ENCODE measurements around the gene LRP6. TPM values are rescaled to one million over a fixed set of nuclear protein-coding genes. Genes with fewer than 3 reads are reported as not detected.

Gene LRP6
- total and polyA plus RNA-seq, 2 of the 13 experiments (the other 11 are each of a cell fraction or from before 2014, with no cell fraction given): 33.8 to 42.0 TPM

DNA sequence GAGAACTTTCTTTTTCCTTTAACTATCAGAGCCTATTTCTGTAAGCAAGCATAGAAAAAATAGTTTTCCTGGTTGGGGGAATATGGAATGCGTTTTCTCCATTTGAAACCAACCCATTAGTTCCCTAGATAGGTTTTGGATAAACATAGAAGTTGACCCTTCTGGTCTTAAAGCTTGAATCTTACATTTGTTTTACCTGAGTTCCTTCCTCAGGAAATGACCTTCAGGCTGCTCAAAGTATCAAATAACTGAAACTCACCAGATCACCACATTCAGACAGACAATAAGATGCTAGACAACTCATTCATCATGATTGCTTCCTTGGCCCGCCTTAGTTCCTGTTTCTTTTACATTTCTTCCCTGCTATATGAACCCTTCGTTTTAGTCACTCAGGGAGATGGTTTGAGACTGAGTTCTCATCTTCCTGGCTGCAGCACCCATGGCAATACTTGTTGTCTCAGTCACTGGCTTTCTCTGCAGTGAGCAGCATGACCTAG is 52.2 kb downstream of the LRP6 start (continued):
- TF ChIP-seq IKZF1 (IDR thresholded peaks at IDR 0.05) (no peak), SMARCE1 (IDR thresholded peaks at IDR 0.05; ENCODE audit: borderline replicate concordance) (no peak), ZNF556 (CRISPR knock-in tag; IDR thresholded peaks at IDR 0.05; ENCODE audit: borderline replicate concordance) (no peak), ZMYM4 (CRISPR knock-in tag; IDR thresholded peaks at IDR 0.05) (peak; percentile 17; the same call in 1 of the 2 replicates), HOXD1 (CRISPR knock-in tag; IDR thresholded peaks at IDR 0.05) (0 out of 2 replicates have a peak, but pooled peaks have one; percentile 56), ZNF724P (CRISPR knock-in tag; IDR thresholded peaks at IDR 0.05; ENCODE audit: borderline replicate concordance) (no peak), FOXK1 (CRISPR knock-in tag; IDR thresholded peaks at IDR 0.05; ENCODE audit: borderline replicate concordance, low read depth) (no peak), ZMYM3 (CRISPR knock-in tag; IDR thresholded peaks at IDR 0.05) (no peak), ZNF644 (CRISPR knock-in tag; IDR thresholded peaks at IDR 0.05; ENCODE audit: low read depth) (no peak), ZNF569 (CRISPR knock-in tag; IDR thresholded peaks at IDR 0.05; ENCODE audit: borderline replicate concordance) (no peak), TGIF2 (CRISPR knock-in tag; IDR thresholded peaks at IDR 0.05) (no peak), ZNF441 (CRISPR knock-in tag; IDR thresholded peaks at IDR 0.05; ENCODE audit: borderline replicate concordance) (no peak), CEBPB (IDR thresholded peaks at IDR 0.05; ENCODE audit: borderline replicate concordance, low read depth, low read length) (no peak), GZF1 (CRISPR knock-in tag; IDR thresholded peaks at IDR 0.05) (no peak)
- TF ChIP-seq, protein P1, sequence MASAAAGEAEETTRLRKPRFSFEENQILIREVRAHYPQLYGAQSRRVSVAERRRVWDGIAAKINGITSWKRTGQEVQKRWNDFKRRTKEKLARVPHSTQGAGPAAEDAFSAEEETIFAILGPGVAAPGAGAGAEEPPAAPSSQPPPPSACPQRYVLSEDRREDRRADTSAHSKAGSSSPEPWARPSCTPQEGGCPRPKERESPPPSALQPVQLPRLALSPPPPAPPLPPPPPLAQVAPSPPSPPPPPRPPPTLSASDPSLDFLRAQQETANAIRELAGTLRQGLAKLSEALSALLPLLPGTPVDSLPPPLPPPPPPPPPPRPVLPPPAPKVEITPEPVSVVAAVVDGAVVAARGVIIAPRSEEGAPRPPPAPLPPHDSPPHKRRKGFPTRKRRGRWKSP (CRISPR knock-in tag; IDR thresholded peaks at IDR 0.05): no peak
- TF ChIP-seq, protein P2, sequence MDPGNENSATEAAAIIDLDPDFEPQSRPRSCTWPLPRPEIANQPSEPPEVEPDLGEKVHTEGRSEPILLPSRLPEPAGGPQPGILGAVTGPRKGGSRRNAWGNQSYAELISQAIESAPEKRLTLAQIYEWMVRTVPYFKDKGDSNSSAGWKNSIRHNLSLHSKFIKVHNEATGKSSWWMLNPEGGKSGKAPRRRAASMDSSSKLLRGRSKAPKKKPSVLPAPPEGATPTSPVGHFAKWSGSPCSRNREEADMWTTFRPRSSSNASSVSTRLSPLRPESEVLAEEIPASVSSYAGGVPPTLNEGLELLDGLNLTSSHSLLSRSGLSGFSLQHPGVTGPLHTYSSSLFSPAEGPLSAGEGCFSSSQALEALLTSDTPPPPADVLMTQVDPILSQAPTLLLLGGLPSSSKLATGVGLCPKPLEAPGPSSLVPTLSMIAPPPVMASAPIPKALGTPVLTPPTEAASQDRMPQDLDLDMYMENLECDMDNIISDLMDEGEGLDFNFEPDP (CRISPR knock-in tag; conservative IDR thresholded peaks at IDR 0.05): no peak
- TF ChIP-seq, protein P3, sequence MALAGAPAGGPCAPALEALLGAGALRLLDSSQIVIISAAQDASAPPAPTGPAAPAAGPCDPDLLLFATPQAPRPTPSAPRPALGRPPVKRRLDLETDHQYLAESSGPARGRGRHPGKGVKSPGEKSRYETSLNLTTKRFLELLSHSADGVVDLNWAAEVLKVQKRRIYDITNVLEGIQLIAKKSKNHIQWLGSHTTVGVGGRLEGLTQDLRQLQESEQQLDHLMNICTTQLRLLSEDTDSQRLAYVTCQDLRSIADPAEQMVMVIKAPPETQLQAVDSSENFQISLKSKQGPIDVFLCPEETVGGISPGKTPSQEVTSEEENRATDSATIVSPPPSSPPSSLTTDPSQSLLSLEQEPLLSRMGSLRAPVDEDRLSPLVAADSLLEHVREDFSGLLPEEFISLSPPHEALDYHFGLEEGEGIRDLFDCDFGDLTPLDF (CRISPR knock-in tag; IDR thresholded peaks at IDR 0.05): no peak
- TF ChIP-seq, protein P4, sequence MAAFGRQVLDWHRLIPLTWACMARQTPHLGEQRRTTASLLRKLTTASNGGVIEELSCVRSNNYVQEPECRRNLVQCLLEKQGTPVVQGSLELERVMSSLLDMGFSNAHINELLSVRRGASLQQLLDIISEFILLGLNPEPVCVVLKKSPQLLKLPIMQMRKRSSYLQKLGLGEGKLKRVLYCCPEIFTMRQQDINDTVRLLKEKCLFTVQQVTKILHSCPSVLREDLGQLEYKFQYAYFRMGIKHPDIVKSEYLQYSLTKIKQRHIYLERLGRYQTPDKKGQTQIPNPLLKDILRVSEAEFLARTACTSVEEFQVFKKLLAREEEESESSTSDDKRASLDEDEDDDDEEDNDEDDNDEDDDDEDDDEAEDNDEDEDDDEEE (CRISPR knock-in tag; IDR thresholded peaks at IDR 0.05): no peak
- TF ChIP-seq, protein P5, sequence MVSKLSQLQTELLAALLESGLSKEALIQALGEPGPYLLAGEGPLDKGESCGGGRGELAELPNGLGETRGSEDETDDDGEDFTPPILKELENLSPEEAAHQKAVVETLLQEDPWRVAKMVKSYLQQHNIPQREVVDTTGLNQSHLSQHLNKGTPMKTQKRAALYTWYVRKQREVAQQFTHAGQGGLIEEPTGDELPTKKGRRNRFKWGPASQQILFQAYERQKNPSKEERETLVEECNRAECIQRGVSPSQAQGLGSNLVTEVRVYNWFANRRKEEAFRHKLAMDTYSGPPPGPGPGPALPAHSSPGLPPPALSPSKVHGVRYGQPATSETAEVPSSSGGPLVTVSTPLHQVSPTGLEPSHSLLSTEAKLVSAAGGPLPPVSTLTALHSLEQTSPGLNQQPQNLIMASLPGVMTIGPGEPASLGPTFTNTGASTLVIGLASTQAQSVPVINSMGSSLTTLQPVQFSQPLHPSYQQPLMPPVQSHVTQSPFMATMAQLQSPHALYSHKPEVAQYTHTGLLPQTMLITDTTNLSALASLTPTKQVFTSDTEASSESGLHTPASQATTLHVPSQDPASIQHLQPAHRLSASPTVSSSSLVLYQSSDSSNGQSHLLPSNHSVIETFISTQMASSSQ (IDR thresholded peaks at IDR 0.05; ENCODE audit: low read depth): no peak
- TF ChIP-seq, protein P5 (CRISPR knock-in tag; IDR thresholded peaks at IDR 0.05; ENCODE audit: borderline replicate concordance): no peak
- TF ChIP-seq, protein P6, sequence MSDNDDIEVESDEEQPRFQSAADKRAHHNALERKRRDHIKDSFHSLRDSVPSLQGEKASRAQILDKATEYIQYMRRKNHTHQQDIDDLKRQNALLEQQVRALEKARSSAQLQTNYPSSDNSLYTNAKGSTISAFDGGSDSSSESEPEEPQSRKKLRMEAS (IDR thresholded peaks at IDR 0.05): no peak
- TF ChIP-seq, protein P7, sequence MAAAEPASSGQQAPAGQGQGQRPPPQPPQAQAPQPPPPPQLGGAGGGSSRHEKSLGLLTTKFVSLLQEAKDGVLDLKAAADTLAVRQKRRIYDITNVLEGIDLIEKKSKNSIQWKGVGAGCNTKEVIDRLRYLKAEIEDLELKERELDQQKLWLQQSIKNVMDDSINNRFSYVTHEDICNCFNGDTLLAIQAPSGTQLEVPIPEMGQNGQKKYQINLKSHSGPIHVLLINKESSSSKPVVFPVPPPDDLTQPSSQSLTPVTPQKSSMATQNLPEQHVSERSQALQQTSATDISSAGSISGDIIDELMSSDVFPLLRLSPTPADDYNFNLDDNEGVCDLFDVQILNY (CRISPR knock-in tag; conservative IDR thresholded peaks at IDR 0.05): no peak

Measured in HepG2 (cell line).